ENCODE results near the gene PTPRN2.
A peak's percentile ranks its signal among the peaks of the same experiment; 100 is the strongest.

The PTPRN2 gene

DNA sequence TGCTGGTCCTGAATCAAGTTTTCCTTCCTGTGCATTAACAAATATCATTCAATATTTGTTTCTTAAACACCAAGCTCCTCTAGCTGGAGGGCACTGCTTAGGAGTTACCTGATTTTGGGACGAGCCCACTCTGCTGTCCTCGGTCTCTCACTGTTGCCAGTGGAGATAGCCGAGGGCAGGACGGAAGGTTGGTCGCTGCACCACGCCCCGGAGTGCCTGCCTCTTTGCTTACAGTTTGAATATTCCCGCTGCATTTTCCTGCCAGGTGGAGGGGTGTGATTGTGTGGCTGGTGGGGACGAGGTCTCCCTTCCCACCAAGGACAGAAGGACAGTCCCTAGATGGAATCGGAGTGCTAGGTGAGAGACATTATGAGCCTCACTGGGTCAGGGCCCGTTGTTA lies 1049.3 kb downstream of the PTPRN2 start:
- no peak overlapping the region for H3K4me3 ChIP-seq (ENCODE audit: low read depth, low read length)
- DNase-seq (ENCODE audit: low read depth), result no peak
- TF ChIP-seq POLR2A (IDR thresholded peaks at IDR 0.05; ENCODE audit: extremely low read depth, insufficient read length), result no peak
- no peak for TF ChIP-seq MYC (IDR thresholded peaks at IDR 0.05; ENCODE audit: low read depth, low read length)
- TF ChIP-seq, protein P1, sequence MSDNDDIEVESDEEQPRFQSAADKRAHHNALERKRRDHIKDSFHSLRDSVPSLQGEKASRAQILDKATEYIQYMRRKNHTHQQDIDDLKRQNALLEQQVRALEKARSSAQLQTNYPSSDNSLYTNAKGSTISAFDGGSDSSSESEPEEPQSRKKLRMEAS (IDR thresholded peaks at IDR 0.05; ENCODE audit: low read depth, low read length), result no peak
- TF ChIP-seq, protein P2, sequence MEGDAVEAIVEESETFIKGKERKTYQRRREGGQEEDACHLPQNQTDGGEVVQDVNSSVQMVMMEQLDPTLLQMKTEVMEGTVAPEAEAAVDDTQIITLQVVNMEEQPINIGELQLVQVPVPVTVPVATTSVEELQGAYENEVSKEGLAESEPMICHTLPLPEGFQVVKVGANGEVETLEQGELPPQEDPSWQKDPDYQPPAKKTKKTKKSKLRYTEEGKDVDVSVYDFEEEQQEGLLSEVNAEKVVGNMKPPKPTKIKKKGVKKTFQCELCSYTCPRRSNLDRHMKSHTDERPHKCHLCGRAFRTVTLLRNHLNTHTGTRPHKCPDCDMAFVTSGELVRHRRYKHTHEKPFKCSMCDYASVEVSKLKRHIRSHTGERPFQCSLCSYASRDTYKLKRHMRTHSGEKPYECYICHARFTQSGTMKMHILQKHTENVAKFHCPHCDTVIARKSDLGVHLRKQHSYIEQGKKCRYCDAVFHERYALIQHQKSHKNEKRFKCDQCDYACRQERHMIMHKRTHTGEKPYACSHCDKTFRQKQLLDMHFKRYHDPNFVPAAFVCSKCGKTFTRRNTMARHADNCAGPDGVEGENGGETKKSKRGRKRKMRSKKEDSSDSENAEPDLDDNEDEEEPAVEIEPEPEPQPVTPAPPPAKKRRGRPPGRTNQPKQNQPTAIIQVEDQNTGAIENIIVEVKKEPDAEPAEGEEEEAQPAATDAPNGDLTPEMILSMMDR (IDR thresholded peaks at IDR 0.05; ENCODE audit: low read depth, low read length), result no peak

DNA sequence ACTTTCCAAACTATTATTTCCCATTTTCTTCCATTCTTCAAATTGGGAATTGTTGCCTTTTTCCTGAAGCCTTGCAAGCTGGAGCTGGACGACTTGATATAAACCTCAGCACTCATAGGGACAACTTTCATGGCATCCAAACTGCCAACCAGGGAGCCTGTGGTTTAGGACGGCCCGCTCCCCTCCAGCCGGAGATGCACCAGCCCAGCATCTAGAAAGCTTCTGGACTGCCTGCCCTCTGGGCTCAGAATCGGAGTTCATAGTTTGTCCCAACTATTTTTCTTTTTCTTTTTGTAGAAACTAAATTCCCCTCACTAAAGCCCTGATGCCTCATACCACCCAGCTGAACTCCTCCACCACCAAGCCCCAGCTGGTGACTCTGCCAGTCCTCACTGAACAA lies 1050.6 kb downstream of the PTPRN2 start:
- H3K4me3 ChIP-seq (ENCODE audit: low read depth, low read length), result no peak overlapping the region
- DNase-seq (ENCODE audit: low read depth), result no peak
- TF ChIP-seq, protein P2 (IDR thresholded peaks at IDR 0.05; ENCODE audit: low read depth, low read length), result no peak
- TF ChIP-seq POLR2A (IDR thresholded peaks at IDR 0.05; ENCODE audit: extremely low read depth, insufficient read length), result no peak
- TF ChIP-seq MYC (IDR thresholded peaks at IDR 0.05; ENCODE audit: low read depth, low read length), result no peak
- TF ChIP-seq, protein P1 (IDR thresholded peaks at IDR 0.05; ENCODE audit: low read depth, low read length), result no peak

DNA sequence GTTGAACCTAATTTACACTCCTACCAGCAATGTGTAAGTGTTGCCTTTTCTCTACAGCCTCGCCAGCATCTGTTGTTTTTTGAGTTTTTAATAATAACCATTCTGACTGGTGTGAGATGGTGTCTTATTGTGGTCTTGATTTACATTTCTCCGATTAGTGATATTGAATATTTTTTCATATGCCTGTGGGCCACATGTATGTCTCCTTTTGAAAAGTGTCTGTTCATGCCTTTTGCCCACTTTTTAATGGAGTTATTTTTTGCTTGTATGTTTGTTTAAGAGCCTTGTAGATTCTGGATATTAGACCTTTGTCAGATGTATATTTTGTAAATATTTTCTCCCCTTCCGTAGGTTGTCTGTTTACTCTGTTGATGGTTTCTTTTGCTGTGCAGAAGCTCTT lies 1055.6 kb downstream of the PTPRN2 start:
- no peak overlapping the region for H3K4me3 ChIP-seq (ENCODE audit: low read depth, low read length)
- TF ChIP-seq, protein P2 (IDR thresholded peaks at IDR 0.05; ENCODE audit: low read depth, low read length), result no peak
- TF ChIP-seq, protein P1 (IDR thresholded peaks at IDR 0.05; ENCODE audit: low read depth, low read length), result no peak
- no peak for TF ChIP-seq MYC (IDR thresholded peaks at IDR 0.05; ENCODE audit: low read depth, low read length)
- DNase-seq (ENCODE audit: low read depth), result no peak

DNA sequence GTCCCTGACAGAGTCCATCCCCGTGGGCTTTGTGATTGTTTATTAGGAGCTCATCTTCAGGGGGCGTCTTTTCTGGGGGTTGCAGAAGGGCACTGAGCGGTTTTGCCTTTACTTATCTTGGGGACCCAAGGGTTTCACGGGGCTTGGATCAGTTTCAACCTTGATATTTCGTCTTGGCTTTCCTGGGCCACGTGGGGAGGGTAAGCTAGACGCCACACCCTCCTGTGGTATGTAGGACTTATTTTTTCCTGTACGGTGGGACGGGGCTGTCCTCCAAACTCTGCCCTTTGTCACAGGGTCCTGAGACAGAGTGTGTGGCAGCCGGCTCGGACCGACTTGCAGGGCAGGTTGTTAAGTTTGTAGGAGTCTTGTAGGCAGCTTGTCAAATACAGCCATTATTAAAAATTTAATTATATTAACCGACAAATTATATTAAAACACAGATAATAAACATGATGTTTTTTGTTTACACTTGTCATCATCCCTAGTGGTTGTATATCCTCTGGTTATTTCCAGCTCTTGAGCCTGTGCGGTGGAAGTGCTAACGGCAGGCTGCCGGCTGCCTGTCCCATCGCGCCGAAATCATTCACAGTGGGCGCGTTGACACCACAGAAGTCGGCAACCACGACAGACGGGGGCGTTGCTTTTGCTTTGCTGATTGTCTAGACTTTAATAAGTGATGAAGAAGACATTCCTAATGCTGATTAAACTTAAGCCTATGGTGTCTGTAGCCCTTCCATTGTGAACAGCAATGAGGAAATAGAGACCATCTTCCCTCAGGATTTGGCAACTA lies 1057.7 kb downstream of the PTPRN2 start:
- H3K4me3 ChIP-seq (ENCODE audit: low read depth, low read length), result no peak overlapping the region
- TF ChIP-seq MYC (IDR thresholded peaks at IDR 0.05; ENCODE audit: low read depth, low read length) (no peak), POLR2A (IDR thresholded peaks at IDR 0.05; ENCODE audit: extremely low read depth, insufficient read length) (no peak)
- TF ChIP-seq, protein P1 (IDR thresholded peaks at IDR 0.05; ENCODE audit: low read depth, low read length), result no peak
- TF ChIP-seq, protein P2 (IDR thresholded peaks at IDR 0.05; ENCODE audit: low read depth, low read length), result no peak
- no peak for DNase-seq (ENCODE audit: low read depth)

DNA sequence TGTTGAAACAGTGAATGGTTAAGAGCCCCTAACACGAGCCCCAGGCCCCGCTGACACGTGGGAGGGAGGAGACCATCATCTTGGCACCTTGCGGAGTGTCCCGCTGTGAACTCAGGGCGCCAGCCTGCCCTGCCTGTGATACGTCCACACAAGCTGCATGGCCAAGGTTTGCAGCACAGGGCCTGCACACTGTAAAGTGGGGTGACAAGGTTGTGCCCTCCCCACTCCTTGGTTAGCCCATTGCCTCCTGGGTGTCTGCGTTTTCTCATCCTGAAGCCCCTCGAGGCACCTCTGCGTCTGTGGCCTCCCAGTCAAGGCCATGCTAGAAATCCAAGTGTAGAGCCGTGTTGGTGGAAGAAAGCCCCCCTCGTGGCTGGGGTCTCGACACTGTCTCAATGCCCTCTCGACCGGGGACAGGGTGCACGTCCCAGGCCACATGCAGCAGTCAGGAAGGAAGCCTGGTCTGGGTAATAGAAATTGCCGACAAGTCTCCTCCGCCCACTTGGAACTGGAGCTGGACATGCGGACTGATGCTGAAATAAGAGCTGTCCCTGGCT lies 1058.8 kb downstream of the PTPRN2 start:
- TF ChIP-seq, protein P2 (IDR thresholded peaks at IDR 0.05; ENCODE audit: low read depth, low read length), result no peak
- TF ChIP-seq, protein P1 (IDR thresholded peaks at IDR 0.05; ENCODE audit: low read depth, low read length), result peak; percentile 62
- no peak for TF ChIP-seq MYC (IDR thresholded peaks at IDR 0.05; ENCODE audit: low read depth, low read length)
- peak; percentile 65 for DNase-seq (ENCODE audit: low read depth)
- no peak overlapping the region for H3K4me3 ChIP-seq (ENCODE audit: low read depth, low read length)
